ENCODE results near the gene NREP.

NREP gene, protein sequence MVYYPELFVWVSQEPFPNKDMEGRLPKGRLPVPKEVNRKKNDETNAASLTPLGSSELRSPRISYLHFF

GRCh38 chr5:111756581-111757354 lies at the start of gene NREP:
TSS of gene NREP (minus strand) at chr5:111757194. CDS start at chr5:111755772, 1,422 bp downstream.
- no peak for DNase-seq (ENCODE audit: low read depth, low spot score)

- no peak for DNase-seq (ENCODE audit: low read depth, low spot score)
These were observed 49.8 kb upstream of the NREP start for GRCh38 chr5:111806753-111807152.

DNA sequence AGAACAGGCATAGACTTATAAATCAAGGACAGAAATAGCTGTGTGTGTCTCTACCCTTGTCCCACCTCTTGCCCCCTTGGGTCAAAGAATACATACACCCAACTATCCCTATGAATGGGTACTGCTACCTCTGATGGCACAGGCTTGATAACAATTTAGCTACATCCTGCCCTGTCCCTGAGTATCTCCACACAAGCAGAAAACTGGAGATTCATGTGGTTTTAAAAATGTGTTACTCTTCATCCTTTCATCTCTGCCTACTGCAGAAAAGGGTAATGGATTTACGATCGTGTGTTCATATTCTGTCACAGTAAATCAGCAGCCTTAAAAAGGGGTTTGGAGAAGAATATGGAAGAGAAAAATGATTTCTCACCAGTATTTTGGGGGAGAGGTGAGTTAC lies 49.2 kb upstream of the NREP start:
- no peak for DNase-seq (ENCODE audit: low read depth, low spot score)

- DNase-seq (ENCODE audit: low read depth, low spot score) = no peak
These were observed 48.1 kb upstream of the NREP start for GRCh38 chr5:111805071-111805470.

DNA sequence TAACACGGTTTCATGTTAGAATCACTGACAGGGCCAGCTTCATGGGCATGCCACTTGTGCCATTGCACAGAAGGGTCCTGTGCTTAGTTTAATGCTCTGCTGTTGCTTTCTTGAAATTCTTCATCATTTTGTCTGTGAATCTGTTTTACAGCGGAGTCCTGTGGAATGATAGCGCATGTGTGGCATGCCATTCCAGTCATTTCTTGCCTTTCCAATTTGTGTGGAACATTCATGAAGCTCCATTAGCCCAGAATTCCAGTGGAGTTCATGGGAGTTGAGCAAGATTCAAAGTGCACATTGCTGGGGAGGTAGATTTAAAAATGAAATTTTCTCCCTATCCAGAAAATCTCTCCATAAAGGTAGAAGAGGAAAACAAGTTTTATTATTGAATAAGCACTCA lies 43.4 kb upstream of the NREP start:
- DNase-seq (ENCODE audit: low read depth, low spot score) = no peak

DNA sequence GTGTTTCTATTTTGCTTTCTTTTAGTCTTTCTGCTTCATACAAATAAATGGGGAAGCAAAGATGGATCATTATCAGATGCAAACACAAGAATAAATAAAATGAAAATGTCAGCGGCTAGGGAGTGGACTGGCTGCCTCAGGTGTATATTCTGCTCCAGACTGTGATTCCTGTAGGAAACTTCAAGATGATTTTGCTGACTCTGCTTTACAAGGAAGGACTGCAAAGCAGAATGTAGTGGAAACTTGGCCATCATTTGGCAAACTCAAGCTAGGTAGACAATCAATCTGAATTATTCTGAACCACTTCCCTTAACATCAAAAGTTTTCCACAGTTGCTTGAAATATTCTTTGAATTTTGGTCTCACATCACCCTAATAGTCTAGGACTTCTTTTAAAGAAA lies 38.1 kb upstream of the NREP start:
- no peak for DNase-seq (ENCODE audit: low read depth, low spot score)

GRCh38 chr5:111792471-111793058 lies 35.6 kb upstream of the NREP start:
- DNase-seq (ENCODE audit: low read depth, low spot score) = no peak

GRCh38 chr5:111790295-111790694 lies 33.3 kb upstream of the NREP start:
- DNase-seq (ENCODE audit: low read depth, low spot score) = no peak

- no peak for DNase-seq (ENCODE audit: low read depth, low spot score)
These were observed 30.0 kb upstream of the NREP start for GRCh38 chr5:111787006-111787405.

DNA sequence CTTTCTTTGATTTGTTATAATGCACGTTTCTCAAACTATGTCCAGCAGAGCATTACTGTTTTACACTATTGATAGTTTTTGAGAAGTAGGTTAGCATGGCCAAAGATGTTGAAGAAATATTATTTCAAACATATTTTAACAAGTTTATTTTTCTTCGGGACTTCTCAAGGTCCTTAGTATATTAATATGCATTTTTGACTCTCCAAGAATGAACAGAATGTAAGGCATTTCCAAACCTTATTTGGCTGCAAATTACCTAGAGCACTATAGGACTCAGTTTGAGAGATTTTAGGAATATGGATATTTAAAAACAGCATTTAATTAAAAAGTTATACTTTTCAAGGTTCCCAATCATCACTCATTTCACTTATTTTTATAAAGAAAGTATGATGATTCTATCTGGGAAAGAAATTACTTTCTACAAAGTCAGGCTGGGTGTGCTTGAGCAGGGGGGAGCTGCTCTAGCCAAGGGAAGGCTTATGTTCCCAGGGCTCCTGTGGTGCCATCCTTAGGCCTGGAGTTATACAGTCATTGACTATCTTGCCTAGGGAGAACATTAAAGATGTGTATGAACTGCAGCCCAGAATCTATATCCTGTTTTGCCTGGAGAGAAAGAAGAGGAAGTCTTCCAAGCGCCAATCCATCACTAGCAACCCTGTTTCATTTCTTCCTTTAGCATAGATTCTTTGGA lies 27.6 kb upstream of the NREP start:
- no peak for DNase-seq (ENCODE audit: low read depth, low spot score)

GRCh38 chr5:111783537-111783936 lies 26.5 kb upstream of the NREP start:
- DNase-seq (ENCODE audit: low read depth, low spot score) = no peak

DNA sequence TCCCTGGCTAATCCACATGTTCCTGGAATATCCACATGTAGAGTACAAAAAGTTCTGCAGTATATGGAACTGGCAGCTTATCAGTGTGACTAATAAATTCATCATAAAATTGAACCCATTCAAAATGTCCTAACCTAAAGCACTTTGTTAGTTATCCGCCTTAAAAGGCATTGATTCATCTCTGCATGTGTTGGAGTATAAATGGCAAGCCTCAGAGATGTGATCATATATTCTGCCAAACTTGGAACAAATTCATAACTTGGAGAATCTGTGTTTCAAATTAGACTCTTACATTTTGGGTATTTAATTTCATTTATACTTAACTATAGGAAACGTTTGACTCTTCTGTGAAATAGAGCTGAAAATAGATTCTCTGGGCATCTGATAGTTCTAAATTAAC lies 25.2 kb upstream of the NREP start:
- DNase-seq (ENCODE audit: low read depth, low spot score) = no peak

DNA sequence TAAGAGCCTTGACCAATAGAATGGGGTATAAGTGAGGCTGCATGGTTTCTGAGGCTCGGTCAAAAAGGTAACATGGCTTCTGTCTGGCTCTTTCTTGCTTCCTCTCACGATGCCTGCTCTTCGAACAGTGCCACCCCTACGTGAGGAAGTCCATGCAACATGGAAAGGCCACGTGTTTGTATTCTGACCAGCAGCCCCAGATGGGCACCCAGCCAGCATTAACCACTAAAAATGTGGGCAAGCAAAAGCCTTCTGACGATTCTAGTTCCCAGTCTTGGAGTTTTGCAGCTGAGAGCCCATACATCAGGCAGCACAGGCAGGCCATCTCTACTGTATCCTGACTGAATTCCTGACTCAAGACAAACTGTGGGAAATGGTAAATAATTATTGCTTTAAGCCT lies 24.2 kb upstream of the NREP start:
- no peak for DNase-seq (ENCODE audit: low read depth, low spot score)

GRCh38 chr5:111779922-111780292 lies 22.9 kb upstream of the NREP start:
- no peak for DNase-seq (ENCODE audit: low read depth, low spot score)

DNA sequence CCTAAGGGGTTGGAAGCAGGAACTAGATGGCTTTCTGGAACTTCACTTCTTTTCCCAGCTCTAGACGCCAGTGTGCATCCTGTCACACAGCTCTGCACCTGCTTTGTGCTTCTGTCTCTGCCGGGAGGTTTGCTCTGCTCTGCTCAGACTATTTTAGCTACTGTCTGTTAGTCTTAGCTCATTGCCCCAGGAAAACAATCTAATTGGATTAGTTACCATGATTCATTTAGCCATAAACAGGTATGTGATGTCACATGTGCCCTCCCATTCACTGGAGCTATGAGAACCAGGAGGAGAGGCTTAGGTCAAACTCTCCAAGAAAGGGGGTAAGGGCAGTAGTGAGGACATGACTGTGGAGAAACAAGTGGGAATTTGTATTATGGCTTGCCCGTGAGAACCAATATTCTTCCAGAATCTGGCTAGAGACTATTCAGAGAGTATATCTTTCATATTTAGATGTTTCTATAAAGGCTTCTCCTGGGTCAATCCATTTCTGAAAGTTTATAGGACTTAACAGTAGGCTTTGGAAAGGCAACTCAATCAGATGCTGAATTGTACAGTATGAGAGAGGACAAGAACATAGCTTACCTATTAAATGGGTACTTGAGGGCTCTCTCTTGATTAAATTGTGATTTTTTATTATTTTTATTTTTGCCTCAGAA lies 22.4 kb upstream of the NREP start:
- no peak for DNase-seq (ENCODE audit: low read depth, low spot score)

DNA sequence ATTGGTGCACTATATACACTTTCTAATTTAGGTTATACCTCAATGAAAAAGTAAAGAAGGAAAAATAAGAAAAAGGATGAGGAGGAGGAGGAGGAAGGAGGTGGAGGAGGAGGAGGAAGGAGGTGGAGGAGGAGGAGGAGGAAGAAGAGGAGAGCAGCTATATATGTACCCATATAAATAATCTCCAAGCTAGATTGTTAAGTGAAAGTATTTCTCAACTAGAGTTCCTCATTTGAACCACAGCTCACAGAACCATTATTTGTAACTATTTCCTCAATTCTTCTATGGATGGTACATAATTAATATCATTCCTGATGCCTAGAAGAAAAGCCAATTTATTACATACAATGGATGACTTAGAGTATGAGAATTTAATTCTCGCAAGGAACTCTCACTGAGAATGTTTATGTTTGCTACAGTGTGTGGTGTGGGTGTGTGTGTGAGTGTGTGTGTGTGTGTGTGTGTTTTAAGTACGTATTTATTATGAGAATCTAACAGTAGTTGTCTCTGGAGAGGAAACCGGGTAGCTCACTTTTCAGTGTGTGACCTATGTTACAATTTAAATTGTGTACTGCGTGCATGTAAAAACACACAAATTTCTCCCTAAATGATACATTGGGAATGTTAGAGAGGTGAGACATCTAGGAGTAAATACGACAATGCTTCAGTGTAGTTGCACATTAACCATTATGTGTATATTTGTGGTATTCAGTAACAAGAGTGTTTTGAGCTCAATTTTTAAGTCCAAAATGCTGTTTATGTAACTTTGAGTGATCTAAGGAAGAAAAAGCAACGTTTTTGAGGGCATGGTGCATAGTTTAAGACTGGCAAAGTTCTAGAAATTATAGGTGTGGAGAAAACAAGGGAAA lies 20.2 kb upstream of the NREP start:
- no peak for DNase-seq (ENCODE audit: low read depth, low spot score)

DNA sequence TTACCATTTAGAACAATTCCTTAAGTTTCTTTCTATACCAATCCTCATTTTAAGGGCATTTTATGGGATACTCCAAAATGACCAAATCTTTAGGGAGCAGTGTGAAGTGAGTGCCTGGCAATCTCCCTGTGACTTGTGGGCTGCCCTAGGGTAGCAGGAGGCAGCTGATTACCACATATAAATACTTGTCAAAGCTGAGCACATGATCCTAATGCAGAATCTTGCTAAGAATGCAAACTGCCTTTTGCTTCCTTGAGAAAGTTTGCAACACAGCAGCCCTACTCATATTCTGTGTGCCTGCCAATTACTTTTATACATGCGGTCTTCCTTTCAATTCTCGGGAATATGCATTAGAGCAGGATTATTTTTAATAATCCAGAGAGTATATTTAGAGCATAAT lies 18.2 kb upstream of the NREP start:
- DNase-seq (ENCODE audit: low read depth, low spot score) = no peak

DNA sequence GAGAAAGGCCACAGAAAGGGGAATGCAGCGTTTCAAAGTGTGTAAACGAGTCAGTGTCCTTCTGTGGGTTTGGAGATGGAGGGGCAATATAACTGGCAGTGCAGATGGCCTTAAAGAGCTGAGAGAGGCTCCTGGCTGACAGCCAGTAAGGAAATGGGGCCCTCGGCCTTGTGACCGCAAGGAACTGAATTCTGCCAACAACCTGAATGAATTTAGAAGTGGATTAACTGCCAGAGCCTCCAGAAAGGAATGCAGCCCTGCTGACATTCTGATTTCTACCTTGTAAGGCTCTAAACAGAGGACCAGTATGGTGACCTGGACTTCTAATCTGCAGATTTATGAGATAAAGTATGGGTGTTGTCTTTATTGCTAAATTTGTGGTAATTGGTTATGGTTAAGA lies 17.5 kb upstream of the NREP start:
- DNase-seq (ENCODE audit: low read depth, low spot score) = no peak

DNA sequence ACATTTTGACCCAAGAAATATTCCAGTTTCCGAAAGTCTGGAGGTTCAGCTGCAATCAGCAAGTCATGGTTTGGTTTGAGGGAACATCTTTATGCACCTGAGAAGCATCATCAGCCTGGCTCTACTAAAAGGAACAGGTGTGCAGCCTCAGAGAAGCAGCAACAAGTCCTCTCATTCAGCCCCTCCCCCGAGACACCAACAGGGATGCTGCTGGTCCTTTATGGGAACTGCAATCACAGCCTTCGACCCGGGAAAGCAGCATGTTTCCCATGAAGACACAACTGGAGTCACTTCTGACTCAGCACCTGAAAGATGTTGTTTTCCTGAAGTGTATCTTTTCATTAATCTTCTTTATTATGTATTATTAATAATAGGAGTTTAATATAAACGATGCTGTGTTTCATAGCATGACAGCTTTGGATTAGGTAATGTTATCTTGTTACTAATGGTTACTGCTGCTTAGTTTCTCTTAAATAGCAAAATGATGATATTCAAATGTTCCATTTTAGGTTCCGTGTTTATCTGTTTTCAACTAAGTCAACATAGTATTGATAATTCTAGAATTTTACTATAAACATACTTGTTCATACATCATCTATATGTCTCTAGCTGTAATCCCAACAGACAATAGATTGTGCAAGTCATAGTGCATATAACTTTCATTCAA lies 15.6 kb upstream of the NREP start:
- no peak for DNase-seq (ENCODE audit: low read depth, low spot score)

DNA sequence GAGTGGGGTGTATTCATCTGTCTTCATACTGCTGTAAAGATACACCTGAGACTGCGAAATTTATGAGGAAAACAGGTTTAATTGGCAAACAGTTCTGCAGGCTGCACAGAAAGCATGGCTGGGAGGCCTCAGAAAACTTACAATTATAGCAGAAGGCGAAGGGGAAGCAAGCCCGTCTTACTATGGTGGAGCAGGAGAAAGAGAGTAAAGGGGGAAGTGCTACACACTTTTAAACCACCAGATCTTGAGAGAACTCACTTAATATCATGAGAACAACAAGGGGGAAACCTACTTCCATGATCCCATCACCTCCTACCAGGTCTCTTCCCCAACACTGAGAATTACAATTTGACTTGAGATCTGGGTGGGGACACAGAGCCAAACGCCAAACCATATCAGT lies 12.5 kb upstream of the NREP start:
- DNase-seq (ENCODE audit: low read depth, low spot score) = no peak
